Heart left ventricle (tissue), 13 donors: ENCODE measurements around the gene WDR5.

Experiments
- CTCF ChIP-seq, 12 donors: fragments of 200-600 bp; sonication (generic) in 4 of 12; IDR thresholded peaks; one replicate each; pipeline versions ENCODE4 v1.5.0 to v1.8.0; 2018 to 2022; ENCODE audit warnings: antibody characterized with exemption in 12 of 12, mild to moderate bottlenecking in 5 of 12
- POLR2A ChIP-seq, 2 donors: fragments of 450-650 bp; IDR thresholded peaks; one replicate each; pipeline ENCODE4 v1.6.1; 2017; ENCODE audit warnings: antibody characterized with exemption in 2 of 2, mild to moderate bottlenecking in 2 of 2, moderate library complexity in 2 of 2
- donor health status: ischemic (EF 13 %, LVEDD 7.1; RV severe dilation, severe dysfunction).
- donor health status: DM: no; HTN: yes; CAD: no.
- donor health status: DM: no; HTN: no; CAD: no.
- donor health status: ischemic (EF 25% LVEDD 6.9; RV normal size, moderate dysfunction).
- donor health status: ischemic (EF 25% LVEDD 5.7; RV mildly dilated, moderate dysfunction).
- donor health status: ischemic (EF 35%, LVEDD 5.7; RV mildly dilated, moderate dysfunction).
- donor health status: nonischemic (EF 11% LVEDD 7.7; RV severe dilation, severe dysfunction).
- donor health status: DM: yes; HTN: yes; CAD: no.
- donor health status: PGD.
- donor health status: ischemic (EF 29% LVEDD 5.4; RV normal size, mild dysfunction).
- donor health status: nonischemic (EF 23%, LVEDD 6.1; RV moderate dilation, normal function).

DNA sequence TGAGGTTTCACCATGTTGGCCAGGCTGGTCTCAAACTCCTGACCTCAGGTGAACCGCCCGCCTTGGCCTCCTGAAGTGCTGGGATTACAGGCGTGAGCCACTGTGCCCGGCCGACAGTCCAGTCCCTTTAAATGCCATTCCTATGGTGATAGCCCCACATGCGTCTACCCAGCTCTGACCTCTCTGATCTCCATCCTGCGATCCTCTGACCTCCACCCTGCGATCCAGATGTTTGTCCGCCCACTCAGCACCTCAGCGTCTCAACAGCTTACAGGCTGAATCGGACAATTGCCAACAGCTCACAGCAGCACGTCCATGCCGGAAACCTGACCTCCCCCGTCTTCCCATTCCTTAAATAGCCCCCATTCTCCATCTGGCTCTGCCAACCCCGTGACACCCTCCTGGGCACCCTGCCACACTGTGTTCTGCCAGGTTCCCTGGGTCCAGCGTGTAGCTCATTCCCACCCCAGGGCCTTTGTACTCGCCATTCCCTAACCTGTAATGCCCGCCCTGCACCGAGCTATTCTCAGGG, 72.5 kb downstream of the WDR5 start:
- TF ChIP-seq CTCF (IDR thresholded peaks at IDR 0.05) (no peak), POLR2A (IDR thresholded peaks at IDR 0.05) (no peak)
